GM18502 (cell line): ENCODE data around the gene PTPN13.
"Not testable (repeated sequence)": the region's sequence is repeated elsewhere in the genome, so short reads cannot be mapped to it uniquely, and the experiment has no call there.

Experiments
- ATAC-seq: cut with Tn5 transposase; IDR thresholded peaks from one replicate; pipeline ENCODE4 v1.9.1; 2021; ENCODE audit warnings: mild to moderate bottlenecking; ENCODE audit not compliant: unreplicated experiment, poor library complexity

The PTPN13 gene

DNA sequence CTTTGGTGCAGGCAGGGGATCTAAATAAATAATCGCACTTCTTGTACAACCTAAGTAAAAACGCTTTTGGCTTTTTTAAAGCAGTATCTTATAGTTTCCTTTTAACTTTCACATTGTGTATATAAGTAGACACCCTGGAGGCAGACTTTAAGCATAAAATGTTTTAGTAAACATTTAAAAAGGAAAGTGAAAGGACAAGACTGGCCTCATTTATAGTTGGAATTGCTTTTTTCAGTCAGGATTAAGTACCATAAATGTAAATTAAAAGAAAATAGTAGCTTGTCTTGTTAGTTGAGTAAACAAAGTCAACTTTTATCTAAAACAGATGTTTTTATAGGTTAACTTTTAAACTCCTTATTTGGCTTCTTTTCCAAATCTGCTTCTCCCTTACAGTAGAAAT is 39.7 kb downstream of the PTPN13 start:
- no peak for ATAC-seq

DNA sequence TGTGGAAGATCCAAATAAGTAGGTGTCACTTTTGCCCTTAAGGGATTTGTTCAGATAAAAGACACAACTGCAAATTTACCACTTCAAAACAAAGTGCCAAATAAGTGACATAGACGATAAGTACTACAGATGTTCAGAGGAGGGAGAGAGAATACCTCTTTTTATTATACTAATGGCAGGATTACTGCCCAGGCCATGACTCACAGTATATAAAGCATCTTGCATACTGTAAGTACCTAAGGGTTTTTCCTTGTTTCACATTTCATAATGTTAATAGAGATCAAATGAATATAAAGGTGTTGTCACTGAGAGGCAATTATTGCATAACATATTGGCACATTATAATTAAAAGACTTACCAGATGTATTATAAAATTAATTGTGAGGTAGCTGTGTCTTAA is 46.4 kb downstream of the PTPN13 start:
- no peak for ATAC-seq

DNA sequence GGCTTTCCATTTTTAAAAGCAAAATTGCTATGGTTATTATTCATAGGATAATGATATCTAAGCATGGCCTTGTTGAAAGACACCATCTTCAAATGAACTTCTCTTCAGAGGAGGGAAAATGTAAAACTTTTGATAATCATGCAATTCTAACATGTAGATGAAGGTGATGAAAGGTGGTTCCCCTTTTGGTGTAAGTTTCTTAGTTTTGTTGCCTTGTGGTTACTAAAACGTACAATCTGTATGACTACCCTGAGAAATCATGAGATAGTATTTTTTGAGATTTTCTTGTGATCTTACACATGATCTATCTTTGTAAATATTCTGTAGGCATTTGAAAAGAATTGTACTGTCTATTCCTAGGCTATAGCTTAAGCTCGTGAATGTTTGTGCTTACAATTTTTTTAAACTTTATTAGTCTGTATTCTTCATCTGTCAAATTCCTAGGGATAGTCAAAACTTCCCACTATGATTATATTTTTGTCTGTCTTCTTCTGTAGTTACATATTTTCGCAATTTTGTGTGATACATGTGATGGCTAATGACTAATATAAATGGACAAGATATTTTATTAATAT is 47.5 kb downstream of the PTPN13 start:
- peak; percentile 69 for ATAC-seq

DNA sequence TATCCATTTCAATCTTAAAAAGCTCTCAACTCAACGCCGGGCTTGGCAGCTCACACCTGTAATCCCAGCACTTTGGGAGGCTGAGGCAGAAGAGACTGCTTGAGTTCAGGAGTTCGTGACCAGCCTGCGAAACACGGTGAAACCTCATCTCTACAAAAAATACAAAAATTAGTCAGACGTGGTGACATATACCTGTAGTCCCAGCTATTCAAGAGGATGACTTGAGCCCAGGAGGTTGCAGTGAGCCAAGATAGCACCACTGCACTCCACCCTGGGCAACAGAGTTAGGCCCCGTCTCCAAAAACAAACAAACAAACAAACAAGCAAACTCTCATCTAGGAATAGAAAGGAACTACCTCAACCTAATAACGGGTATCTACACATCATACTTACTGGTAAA is 50.8 kb downstream of the PTPN13 start:
- no peak for ATAC-seq

DNA sequence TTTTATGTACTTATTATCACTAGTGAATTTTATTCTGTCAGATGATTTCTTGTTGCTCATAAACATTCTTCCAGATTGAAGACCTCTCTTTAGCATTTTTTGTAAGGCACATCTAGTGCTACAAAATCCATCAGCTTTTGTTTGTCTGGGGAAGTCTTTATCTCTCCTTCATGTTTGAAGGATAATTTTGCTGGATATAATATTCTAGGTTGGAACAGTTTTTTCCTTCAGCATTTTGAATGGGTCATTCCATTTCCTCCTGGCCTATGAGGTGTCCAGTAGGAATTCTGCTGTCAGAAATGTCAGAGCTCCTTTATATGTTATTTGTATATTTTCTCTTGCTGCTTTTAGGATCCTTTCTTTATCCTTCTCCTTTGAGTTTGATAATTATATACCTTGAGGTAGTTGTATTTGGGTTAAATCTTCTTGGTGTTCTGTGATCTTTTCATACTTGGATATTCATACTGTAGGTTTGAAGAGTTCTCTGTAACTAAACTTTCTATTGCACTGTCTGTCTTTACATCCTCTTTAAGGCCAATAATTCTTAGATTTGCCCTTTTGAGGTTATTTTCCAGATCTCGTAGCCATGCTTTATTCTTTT is 58.3 kb downstream of the PTPN13 start:
- no peak for ATAC-seq

DNA sequence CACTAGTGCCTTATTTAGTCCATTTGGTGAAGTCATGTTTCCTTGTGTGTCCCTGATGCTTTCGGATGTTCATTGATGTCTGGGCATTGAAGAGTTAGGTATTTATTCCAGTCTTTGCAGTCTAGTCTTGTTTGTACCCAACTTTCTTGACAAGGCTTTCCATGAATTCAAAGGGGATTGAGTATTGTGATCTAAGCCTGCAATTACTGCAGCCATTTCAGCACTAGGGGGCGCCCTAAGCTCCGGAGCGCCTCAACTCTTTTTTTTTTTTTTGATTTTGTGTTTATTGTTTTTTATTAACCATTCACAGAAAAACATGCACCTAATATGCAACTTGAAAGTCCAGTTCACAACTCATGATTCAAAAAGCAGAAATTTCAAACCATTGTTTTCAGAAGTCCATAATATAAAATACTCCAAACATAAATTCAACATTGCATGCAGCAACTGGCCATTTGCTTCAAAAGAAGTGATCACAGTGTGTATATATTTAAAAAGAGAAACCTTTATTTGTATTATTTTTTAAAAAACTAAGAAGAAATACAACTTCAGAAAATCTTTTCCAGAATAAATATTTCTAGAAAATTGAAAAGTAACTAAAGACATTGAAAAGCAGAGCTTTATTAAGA is 59.2 kb downstream of the PTPN13 start:
- no peak for ATAC-seq

DNA sequence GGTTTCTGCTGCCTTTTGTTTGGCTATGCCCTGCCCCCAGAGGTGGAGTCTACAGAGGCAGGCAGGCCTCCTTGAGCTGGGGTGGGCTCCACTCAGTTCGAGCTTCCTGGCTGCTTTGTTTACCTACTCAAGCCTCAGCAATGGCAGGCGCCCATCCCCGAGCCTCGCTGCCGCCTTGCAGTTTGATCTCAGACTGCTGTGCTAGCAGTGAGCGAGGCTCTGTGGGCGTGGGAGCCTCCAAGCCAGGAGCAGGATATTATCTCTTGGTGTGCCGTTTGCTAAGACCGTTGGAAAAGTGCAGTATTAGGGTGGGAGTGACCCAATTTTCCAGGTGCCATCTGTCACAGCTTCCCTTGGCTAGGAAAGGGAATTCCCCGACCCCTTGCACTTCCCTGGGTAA is 62.7 kb downstream of the PTPN13 start:
- ATAC-seq, result not testable (repeated sequence)

DNA sequence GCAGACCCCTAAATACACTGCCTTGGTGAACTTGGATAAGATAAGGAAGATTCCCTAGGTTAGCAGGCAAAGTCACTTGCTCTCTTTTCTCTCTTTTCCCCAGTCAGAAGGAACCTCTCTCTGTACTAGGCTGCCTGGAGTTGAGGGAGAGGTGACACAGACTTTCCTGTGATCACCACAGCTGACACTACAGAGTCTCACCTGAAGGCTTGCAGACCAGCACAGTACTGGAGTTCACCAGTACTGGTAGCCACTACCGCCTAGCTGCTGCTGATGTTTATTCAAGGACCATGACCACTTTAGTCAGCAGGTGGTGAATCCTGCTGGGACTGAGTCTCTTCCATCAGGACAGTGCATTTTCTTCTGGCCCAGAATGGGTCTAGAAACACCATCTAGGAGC is 63.3 kb downstream of the PTPN13 start:
- no peak for ATAC-seq

DNA sequence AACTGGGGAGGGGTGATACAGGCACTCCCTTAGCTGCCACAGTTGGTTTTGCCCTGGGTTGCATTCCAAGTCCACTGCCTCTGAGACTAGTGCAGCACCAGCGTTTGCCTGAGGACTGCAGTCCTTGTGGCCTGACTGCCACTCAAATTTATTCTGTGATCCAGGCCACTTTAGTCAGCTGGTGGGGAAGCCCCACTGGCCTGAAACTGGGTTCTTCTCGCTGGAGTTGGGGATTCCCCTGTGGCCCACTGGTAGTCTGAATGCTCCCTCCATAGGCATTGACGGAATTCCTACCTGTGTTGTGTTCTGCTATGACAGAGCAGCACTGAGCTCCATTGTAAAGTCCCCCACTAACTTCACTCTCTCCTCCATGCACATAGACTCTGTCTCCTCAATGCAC is 63.8 kb downstream of the PTPN13 start:
- ATAC-seq, result peak; percentile 65

DNA sequence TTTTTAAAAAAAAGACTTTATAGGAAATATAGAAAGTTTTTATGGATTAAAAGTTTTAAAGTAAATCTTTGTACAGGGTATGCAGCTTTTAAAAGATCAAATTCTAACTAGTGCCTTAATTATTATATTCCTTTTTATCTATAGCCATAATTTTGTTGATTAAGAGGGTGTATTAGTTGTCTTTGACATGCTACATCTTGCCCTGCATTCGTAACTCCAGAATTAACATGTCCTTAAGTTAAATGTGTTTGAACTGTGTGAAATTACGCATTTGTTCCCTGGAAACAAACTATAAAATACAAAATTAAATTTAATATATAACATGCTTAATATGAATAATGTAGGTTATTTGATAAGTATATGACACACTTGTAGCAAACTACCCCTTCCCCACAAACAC is 66.3 kb downstream of the PTPN13 start:
- ATAC-seq, result no peak

DNA sequence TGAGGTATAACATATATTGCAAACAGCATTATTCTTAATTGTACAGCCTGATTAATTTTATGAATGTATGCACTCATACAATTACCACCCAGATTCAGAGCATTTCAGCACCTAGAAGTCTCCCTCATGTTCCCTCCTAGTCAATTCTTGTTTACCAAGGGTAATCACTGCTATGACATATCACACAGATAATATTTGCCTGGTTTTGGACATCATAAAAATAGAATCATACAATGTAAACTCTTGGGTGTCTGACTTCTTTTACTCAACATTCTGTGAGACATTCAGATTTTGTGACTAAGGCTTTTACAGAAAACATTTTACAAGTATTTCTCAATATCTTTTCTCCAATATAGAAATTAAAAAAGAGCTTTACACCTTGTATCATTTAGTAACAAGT is 66.9 kb downstream of the PTPN13 start:
- ATAC-seq, result no peak

DNA sequence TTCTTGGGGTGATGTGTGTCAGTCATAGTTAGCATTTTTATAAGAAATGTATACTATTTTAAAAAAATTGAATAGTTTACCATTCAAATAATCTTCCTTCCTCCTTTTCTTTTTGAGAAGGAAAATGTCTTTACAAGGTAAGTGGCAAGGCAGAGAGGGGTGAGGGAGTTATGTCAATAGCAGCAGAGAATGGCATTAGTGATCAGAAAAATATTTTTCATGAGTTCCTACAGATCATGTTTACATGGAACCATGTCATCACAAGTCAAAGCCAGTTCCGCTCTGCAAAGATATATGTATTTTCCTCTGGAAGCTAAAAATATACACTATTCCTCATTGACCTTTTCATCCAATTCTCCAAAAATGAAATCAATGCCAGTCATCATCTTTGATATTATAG is 67.3 kb downstream of the PTPN13 start:
- ATAC-seq, result no peak

DNA sequence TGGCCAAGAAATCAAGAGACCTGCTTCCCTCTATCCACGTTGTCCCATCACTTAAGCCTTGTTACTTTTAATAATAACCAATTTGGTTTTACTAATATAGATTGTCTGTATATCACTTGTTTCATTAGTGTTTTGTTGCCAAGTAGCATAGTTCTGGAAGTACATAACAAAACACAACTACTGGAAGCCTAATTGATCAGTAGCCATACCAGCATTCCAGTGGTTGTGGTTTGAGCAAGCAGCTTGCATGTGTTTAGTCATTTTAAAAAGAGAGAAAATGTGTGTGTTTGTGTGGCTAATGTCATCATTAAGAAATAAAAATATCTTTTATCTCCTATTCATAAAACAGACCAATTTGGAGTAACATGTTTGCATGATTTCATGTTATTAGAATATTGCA is 70.8 kb downstream of the PTPN13 start:
- ATAC-seq, result no peak

DNA sequence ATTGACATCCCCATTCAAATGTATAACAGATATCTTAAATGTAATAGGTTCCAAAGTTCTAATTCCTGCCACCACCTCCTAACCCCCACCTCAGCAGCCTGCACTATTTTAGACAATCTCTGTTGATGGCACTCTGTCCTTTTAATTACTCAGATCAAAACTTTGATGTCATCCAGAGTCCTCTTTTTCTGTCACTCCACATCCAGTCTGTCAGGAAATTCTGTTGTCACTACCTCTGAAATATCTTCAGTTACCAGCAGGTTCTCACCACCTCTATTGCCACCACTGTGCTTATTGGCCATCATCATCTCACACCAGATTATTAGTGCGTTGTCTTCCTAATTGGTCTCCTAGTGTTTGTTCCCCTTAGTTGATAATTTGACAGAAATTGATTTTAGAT is 76.2 kb downstream of the PTPN13 start:
- no peak for ATAC-seq

DNA sequence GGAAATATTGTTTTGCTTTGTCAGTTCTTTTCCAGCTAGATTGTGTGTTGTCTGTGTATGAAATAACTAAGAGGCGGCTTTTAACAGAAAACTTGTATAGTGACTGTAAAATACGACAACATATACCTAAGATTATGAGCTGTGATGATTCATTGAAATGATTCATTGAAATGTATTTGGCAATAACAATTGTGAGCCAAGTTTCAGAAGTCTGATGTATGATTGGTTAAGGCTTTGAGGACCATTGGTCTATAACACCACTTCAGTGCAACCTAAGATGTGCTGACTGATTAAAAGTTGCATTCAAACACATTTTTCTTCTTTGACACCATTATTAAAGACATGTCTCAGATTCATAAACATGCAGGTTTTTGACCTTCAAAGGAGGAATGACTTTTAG is 76.6 kb downstream of the PTPN13 start:
- ATAC-seq, result no peak

DNA sequence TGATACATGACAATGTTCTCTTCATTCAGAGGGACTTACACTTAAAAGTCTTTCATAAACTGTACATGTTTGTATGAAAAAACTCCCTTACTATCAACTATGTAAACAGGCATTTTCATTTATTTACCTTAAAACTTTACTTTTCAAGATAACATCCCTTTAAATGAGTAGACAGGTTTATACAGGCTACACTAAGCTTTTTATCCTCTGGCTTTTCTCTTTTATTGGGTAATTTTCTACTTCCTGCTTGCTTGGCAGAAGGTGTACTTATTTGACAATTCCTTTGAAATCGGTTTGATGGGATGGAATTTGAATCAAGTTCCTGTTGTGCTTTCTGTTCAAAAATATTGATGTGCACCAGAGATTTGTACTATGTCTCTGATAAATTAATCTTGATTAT is 81.4 kb downstream of the PTPN13 start:
- no peak for ATAC-seq

DNA sequence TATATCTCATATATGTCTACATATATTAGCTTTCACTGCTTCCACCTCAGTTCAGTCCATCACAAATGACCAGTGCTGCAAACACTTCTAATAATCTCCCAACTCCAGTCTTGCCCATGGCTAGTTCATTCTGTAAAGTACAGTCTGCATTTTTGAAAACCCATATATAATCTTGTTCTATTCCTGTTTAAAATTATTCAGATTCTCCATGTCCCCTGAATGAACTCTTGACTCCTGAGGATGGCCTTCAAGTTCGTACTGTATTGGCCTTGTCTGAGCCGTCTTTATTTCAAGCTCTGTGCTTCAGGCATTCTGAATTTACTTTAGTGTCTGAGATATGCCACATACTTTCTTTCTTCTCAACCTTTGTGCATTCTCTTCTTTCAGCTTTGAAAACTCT is 84.7 kb downstream of the PTPN13 start:
- ATAC-seq, result no peak

DNA sequence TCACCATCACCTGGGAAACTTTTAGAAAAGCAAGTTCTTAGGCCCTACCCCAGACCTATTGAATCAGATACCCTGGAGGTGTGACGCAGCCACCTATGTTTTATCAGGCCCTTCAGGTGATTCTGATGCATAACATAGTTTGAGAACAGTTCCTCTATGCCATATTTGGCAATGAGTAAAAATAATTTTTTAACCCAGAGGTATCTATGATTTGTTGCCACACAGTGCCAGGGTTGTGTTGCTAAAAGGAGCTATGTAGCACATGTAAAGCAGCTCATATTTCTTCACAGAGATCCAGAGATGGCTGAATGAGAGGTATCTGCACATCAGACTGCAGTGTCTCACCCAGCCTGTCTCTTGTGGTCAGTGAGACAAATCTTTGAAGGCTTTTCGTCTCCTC is 85.3 kb downstream of the PTPN13 start:
- ATAC-seq, result no peak

DNA sequence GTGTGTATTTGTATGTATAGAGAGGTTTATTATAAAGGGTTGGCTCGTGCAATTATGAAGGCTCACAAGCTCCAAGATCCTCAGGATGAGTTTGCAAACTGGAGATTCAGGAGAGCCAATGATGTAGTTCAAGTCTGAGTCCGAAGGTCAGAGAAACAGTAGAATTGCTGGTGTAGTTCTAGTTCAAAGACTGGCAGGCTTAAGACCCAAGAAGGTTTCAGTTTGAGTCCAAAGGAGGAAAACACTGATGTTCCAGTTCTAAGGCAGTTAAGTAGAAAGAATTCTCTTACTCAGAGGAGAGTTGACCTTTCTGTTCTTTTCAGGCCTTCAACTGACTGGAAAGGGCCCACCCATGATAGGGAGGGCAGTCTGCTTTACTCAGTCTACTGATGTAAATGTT is 89.1 kb downstream of the PTPN13 start:
- ATAC-seq, result no peak

DNA sequence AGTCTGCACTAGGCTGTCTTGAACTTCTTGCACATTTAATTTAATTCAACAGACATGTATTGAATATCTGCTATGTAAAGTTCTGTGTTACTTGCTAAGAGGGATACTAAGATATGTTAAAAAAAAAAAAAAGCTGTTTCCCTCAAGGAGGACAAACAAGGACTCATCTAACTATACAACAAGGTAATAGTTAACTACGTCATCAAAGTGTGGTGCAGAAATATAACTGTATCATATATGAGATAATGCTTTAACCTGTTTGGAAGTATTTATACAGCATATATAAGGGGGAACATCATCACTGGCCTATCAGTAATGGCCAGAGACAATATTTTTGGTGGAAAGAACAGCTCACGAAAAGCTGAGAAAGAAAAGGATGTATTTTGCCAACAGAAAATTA is 89.9 kb downstream of the PTPN13 start:
- ATAC-seq, result no peak

DNA sequence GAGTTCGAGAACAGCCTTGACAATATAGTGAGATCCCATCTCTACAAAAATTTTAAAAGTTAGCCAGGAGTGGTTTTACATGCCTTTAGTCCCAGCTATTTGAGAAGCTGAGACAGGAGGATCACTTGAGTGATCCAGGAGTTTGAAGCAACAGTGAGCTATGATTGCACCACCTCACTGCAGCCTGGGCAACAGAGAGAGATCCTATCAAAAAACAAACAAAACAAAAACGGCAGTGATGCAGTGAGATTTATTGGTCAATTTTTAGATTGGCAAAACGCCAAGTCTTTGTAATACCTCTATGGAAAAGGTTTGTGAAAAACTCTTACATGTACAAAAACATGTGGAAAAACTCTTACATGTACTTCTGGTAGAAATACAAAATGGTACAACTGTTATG is 91.3 kb downstream of the PTPN13 start:
- no peak for ATAC-seq

DNA sequence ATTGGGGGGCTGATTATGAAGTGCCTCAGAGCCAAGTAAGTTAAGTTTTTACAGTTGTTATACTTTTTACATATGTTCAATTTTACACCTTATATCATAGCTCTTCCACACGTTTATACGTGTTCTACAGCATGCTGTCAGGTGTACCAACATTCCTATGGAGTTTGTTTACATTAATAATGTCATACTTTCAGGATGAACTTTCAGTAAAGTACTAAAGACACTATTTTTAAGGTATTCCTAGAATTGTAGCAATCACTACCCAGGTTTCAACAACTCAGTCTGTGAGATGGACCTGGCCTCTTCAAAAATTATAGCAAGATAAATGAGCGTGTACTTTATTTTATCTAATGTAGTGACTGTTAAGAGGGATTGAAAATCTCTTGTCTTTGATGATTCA is 92.6 kb downstream of the PTPN13 start:
- no peak for ATAC-seq
